Esophagus muscularis mucosa (tissue), 4 donors: ENCODE results near the gene MOBP. TPM values are rescaled to one million over a fixed set of nuclear protein-coding genes. Genes with fewer than 3 reads are reported as not detected.

Experiments used
- DNase-seq: peaks from one replicate; pipeline ENCODE4 v3.0.0-alpha.2; 2017; ENCODE audit errors: extremely low spot score
- H3K27ac ChIP-seq, 4 donors: fragments of 200-600 bp; sonication (generic); replicated peaks in 1 of 4; 1 replicate in 3 of 4; 2 replicates in 1 of 4; pipeline ENCODE4 v1.5.1; 2016 to 2019; ENCODE audit warnings: mild to moderate bottlenecking in 1 of 4
- H3K27me3 ChIP-seq, 4 donors: fragments of 200-600 bp; sonication (generic); one replicate each; pipeline versions ENCODE4 v1.5.1 to v1.6.0; 2016 to 2019
- H3K36me3 ChIP-seq, 4 donors: fragments of 200-600 bp; sonication (generic); one replicate each; pipeline ENCODE4 v1.5.1; 2016 to 2019
- H3K4me1 ChIP-seq, 4 donors: fragments of 200-600 bp; sonication (generic); one replicate each; pipeline ENCODE4 v1.5.1; 2016 to 2019
- H3K4me3 ChIP-seq, 4 donors: fragments of 200-600 bp; sonication (generic); 1 replicate in 2 of 4; 2 replicates in 2 of 4; pipeline ENCODE4 v1.5.1; 2016 to 2019; ENCODE audit warnings: mild to moderate bottlenecking in 4 of 4, moderate library complexity in 1 of 4
- H3K9me3 ChIP-seq, 4 donors: fragments of 200-600 bp; sonication (generic); 1 replicate in 3 of 4; 2 replicates in 1 of 4; pipeline ENCODE4 v1.5.1; 2016 to 2019
- EP300 ChIP-seq: sonication (generic); formaldehyde crosslinking; IDR thresholded peaks from one replicate; pipeline ENCODE4 v1.6.1; 2017; ENCODE audit warnings: antibody characterized with exemption
- POLR2A ChIP-seq: fragments of 450-650 bp; IDR thresholded peaks from one replicate; pipeline ENCODE4 v1.6.1; 2017; ENCODE audit warnings: antibody characterized with exemption, moderate library complexity, mild to moderate bottlenecking, low read depth
- POLR2AphosphoS5 ChIP-seq, 2 donors: sonication (generic); formaldehyde crosslinking; IDR thresholded peaks; one replicate each; pipeline ENCODE4 v1.6.1; 2017; ENCODE audit warnings: antibody characterized with exemption in 2 of 2
- WGBS: methylation state at CpG from one replicate; pipeline ENCODE4 v1.1.5; 2018; 5-methylcytosine and 5-hydroxymethylcytosine counted together
- intact Hi-C: fragments of 100-400 bp; cut with DNase I; formaldehyde crosslinking; loops from one replicate; pipeline ENCODE4 v1.15.1; 2023
- total RNA-seq, 4 donors: library from RNA; depleted of rRNA; stranded (reverse); fragments of >200 nt; gene quantifications; one replicate each; pipeline versions ENCODE4 v1.1.0 to v1.2.1, GENCODE V29; 2016
- TF ChIP-seq, protein P1 (sequence below), 3 experiments: fragments of 200-600 bp in 2 of 3; fragments of 450-650 bp in 1 of 3; sonication (generic) in 2 of 3; IDR thresholded peaks; one replicate each; pipeline ENCODE4 v1.5.1; 2017 to 2019; ENCODE audit warnings: antibody characterized with exemption in 3 of 3, mild to moderate bottlenecking in 2 of 3, moderate library complexity in 1 of 3

Gene MOBP
- total RNA-seq, 4 donors from 2014 or later = not detected

DNA sequence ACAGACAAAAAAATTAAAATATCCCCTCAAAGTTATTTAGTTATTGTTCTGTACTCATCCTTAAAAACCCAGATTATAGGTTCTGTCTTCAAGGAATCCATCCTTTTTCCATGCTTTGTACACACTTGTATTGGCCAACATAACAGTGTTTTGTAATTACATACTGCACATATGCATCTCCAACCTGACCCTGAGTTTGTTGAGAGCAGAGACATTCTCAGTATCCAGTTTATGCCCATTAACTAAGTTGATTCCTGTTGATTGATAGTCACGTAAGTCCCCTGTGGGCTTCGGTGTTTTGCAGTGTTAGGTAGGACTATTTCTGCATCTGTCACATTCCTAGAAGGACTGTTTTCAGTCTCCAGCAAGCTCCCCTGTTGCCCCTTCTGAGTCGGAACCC is 33.6 kb downstream of the MOBP start:
- WGBS = 63% methylated on average over 3 of the region's 3 CpGs

DNA sequence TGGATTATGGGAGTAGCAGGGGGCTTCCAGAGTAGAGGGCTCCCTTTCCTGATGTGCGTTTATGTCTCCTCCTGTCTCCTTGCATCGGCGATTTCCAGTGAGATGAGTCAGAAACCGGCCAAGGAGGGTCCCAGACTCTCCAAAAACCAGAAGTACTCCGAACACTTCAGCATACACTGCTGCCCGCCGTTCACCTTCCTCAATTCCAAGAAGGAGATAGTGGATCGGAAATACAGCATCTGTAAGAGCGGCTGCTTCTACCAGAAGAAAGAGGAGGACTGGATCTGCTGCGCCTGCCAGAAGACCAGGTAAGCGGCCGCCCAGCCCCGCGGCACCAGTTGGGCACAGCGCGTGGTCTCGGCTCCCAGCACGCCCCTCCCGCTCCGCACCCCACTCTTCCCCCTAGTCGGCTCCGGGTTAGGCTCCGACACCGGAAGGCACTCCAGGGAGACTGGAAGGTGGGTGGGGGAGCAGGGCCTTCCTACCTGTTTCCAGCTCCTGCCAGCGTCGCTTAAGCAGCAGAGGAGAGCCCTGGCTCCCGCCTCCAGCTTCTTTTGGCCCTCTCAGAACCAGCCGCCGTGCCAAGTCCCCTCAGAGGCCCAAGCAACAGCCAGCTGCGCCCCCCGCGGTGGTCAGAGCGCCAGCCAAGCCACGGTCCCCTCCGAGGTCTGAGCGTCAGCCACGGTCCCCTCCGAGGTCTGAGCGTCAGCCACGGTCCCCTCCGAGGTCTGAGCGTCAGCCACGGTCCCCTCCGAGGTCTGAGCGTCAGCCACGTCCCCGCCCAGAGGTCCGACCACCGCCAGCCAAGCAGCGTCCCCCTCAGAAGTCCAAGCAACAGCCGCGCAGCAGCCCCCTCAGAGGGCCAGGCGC is 34.7 kb downstream of the MOBP start:
- Histone ChIP-seq H3K36me3 (no peaks in the 10 kb centered on the region), H3K27ac (no peak overlapping the region), H3K9me3 (no peaks in the 10 kb centered on the region), H3K4me3 (peak overlapping the region; percentile 9 to 34 (median 26)), H3K27me3 (peaks cover 0 to 49% (median 3%) of the 10 kb centered on the region in 4 donors), H3K4me1 (peaks cover 0 to 11% (median 5%) of the 10 kb centered on the region in 4 donors)
- TF ChIP-seq, protein P1, sequence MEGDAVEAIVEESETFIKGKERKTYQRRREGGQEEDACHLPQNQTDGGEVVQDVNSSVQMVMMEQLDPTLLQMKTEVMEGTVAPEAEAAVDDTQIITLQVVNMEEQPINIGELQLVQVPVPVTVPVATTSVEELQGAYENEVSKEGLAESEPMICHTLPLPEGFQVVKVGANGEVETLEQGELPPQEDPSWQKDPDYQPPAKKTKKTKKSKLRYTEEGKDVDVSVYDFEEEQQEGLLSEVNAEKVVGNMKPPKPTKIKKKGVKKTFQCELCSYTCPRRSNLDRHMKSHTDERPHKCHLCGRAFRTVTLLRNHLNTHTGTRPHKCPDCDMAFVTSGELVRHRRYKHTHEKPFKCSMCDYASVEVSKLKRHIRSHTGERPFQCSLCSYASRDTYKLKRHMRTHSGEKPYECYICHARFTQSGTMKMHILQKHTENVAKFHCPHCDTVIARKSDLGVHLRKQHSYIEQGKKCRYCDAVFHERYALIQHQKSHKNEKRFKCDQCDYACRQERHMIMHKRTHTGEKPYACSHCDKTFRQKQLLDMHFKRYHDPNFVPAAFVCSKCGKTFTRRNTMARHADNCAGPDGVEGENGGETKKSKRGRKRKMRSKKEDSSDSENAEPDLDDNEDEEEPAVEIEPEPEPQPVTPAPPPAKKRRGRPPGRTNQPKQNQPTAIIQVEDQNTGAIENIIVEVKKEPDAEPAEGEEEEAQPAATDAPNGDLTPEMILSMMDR (IDR thresholded peaks at IDR 0.05) = no peak
- TF ChIP-seq EP300 = no peak
- WGBS = 18% methylated on average over 36 of the region's 53 CpGs
- no peak for DNase-seq
- intact Hi-C loops = no loop called here

More for the DNA sequence above, 33.6 kb downstream of the MOBP start:
- TF ChIP-seq, protein P1 (IDR thresholded peaks at IDR 0.05) = no peak
- TF ChIP-seq EP300 (no peak), POLR2A (no peak), POLR2AphosphoS5 (IDR thresholded peaks at IDR 0.05) (no peak)
- Histone ChIP-seq H3K9me3 (no peaks in the 10 kb centered on the region), H3K27me3 (peaks cover 0 to 49% (median 3%) of the 10 kb centered on the region in 4 donors), H3K4me1 (peaks cover 0 to 11% (median 5%) of the 10 kb centered on the region in 4 donors), H3K36me3 (no peaks in the 10 kb centered on the region), H3K4me3 (no peak overlapping the region), H3K27ac (no peak overlapping the region)
- DNase-seq = no peak
- intact Hi-C loops = no loop called here

DNA sequence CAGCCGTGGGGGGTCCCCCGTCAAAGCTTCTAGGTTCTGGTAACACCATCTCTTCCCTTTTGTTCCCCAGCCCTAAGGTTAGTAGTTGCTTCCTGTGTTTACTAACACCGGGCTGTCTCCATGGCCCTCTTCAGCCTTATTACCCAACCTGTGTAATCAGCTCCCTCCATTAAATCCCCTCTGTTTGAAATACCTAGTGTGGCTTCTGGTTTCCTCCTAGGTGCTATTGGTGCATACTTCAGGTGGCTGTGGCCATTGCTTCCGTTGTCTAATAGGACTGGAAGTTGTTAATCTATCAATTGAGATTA is 35.3 kb downstream of the MOBP start:
- Histone ChIP-seq H3K9me3 (no peaks in the 10 kb centered on the region), H3K4me3 (peak overlapping the region in 2 of 4 donors; percentile 34), H3K27me3 (peaks cover 0 to 49% (median 3%) of the 10 kb centered on the region in 4 donors), H3K36me3 (no peaks in the 10 kb centered on the region), H3K4me1 (peaks cover 0 to 11% (median 5%) of the 10 kb centered on the region in 4 donors), H3K27ac (no peak overlapping the region)
- DNase-seq = no peak
- intact Hi-C loops = no loop called here
- whole genome bisulfite sequencing = 76% methylated on average over 2 of the region's 4 CpGs
- TF ChIP-seq POLR2A = no peak
- TF ChIP-seq POLR2AphosphoS5 (IDR thresholded peaks at IDR 0.05) = no peak
- TF ChIP-seq EP300 = no peak
- TF ChIP-seq, protein P1 (IDR thresholded peaks at IDR 0.05) = no peak

DNA sequence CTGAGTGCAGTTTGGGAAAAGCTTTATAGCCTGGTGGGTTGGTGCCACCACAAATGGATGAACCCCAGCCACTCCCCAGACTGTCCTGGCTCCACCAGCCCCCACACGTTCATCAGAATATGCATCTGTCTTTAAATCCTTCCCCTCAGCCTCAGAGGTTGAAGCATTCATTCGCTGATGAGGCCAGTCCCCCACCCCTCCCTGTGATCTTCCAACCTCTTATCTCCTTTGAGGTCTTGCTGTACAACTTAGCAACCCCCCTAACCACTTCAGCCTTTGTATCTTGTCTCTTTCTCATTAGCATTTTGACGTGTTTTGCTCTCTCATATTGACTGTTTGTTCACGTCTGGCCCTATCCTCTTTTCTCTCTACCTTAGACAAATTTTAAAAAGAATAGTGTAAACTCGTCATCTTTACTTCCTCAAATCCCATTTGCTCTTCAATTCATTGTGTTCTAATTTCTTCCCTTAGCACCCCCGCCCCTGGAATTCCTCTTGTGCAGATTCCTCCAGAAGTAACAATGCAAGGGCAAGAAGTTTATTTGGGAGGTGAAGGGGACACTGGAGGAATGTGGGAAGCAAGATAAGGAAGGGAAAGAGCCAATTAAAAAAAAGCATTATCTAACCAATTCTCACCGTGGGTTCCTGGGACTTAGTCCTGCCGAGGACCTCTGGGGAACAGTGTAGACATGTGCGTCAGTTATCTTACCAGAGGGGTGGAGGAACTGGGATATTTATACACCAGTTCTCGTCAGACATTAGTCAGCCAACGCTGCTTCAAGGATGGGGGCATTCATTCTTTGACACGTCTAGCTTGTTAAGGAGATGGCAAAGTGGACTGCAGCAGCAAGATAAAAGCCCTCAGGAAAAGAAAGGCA is 38.6 kb downstream of the MOBP start:
- H3K9me3 ChIP-seq = no peaks in the 10 kb centered on the region
- peaks cover 0 to 22% (median 3%) of the 10 kb centered on the region in 4 donors for H3K27me3 ChIP-seq
- intact Hi-C loops = no loop called here
- H3K27ac ChIP-seq = no peak overlapping the region
- TF ChIP-seq POLR2A (no peak), EP300 (no peak), POLR2AphosphoS5 (IDR thresholded peaks at IDR 0.05) (no peak)
- TF ChIP-seq, protein P1 (IDR thresholded peaks at IDR 0.05) = no peak
- no peaks in the 10 kb centered on the region for H3K36me3 ChIP-seq
- DNase-seq = no peak
- no peak overlapping the region for H3K4me3 ChIP-seq
- H3K4me1 ChIP-seq = peaks cover 0 to 7% (median 4%) of the 10 kb centered on the region in 4 donors
- 33% methylated on average over 12 of the region's 12 CpGs for WGBS
